ENCODE data around the gene ICOS. TPM values are rescaled to one million over a fixed set of nuclear protein-coding genes. Genes with fewer than 3 reads are reported as not detected.

ICOS gene
- total and polyA plus RNA-seq, 2 donors (not counting 1 experiment from before 2014, with no cell fraction given): not detected

- no peaks in the 10 kb centered on the region for H3K36me3 ChIP-seq (ENCODE audit: control insufficient read depth, insufficient read depth, low read length)
- H3K4me3 ChIP-seq (replicated peaks in 1 of 4; ENCODE audit: control extremely low read depth in 1 of 4, insufficient read depth in 1 of 4, low read depth in 3 of 4, low read length in 4 of 4): no peak overlapping the region
- TF ChIP-seq EZH2 (IDR thresholded peaks at IDR 0.05; ENCODE audit: low read length, missing control alignments) (no peak), CTCF (conservative IDR thresholded peaks at IDR 0.05 in 1 of 2, IDR thresholded peaks at IDR 0.05 in 1 of 2; ENCODE audit: low read depth in 1 of 2, low read length in 2 of 2) (no peak)
- H3K27me3 ChIP-seq (ENCODE audit: control insufficient read depth, insufficient read depth, low read length): no peaks in the 10 kb centered on the region
- no peak for DNase-seq (ENCODE audit: low read depth in 2 of 2)
- H3K27ac ChIP-seq (ENCODE audit: insufficient read depth, low read length): no peak overlapping the region
- no peak overlapping the region for H2AFZ ChIP-seq (ENCODE audit: low read length)
- no peaks in the 10 kb centered on the region for H3K9me3 ChIP-seq (ENCODE audit: control insufficient read depth, insufficient read depth, low read depth, low read length)
- no peak overlapping the region for H3K4me2 ChIP-seq (ENCODE audit: extremely low read depth, insufficient read depth, low read length)
- H3K4me1 ChIP-seq (ENCODE audit: control insufficient read depth, extremely low read depth, insufficient read depth, low read length): no peaks in the 10 kb centered on the region
- no peaks in the 10 kb centered on the region for H4K20me1 ChIP-seq (ENCODE audit: control insufficient read depth, extremely low read depth, insufficient read depth, low read length)
- no peak overlapping the region for H3K9ac ChIP-seq (ENCODE audit: insufficient read depth, low read length)
- H3K79me2 ChIP-seq (ENCODE audit: control insufficient read depth, insufficient read depth, low read length): no peaks in the 10 kb centered on the region
These were observed 60.1 kb downstream of the ICOS start for GRCh38 chr2:203996692-203997091.

DNA sequence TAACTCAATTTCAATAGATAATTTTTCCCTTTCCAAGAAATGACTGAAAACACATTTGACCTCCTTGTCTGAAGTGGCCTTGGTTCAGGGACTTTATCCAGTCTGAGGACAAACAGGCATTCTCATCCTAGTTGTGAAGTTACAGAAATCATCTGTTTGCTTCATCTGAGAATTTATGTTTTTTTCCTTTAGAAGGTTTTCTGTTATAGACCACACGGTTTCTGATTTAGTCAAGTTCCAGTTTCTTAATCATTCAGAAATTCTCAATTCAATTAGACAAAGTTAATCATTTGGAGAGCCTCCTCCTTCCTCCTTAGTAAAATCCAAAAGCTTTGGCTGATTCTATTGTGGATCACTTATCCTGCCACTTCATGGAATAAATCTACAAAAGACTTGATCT, 60.9 kb downstream of the ICOS start:
- no peak overlapping the region for H2AFZ ChIP-seq (ENCODE audit: low read length)
- TF ChIP-seq CTCF (conservative IDR thresholded peaks at IDR 0.05 in 1 of 2, IDR thresholded peaks at IDR 0.05 in 1 of 2; ENCODE audit: low read depth in 1 of 2, low read length in 2 of 2): no peak
- TF ChIP-seq EZH2 (IDR thresholded peaks at IDR 0.05; ENCODE audit: low read length, missing control alignments): no peak
- no peaks in the 10 kb centered on the region for H3K36me3 ChIP-seq (ENCODE audit: control insufficient read depth, insufficient read depth, low read length)
- no peak overlapping the region for H3K27ac ChIP-seq (ENCODE audit: insufficient read depth, low read length)
- DNase-seq (ENCODE audit: low read depth in 2 of 2): no peak
- no peaks in the 10 kb centered on the region for H4K20me1 ChIP-seq (ENCODE audit: control insufficient read depth, extremely low read depth, insufficient read depth, low read length)
- H3K4me3 ChIP-seq (replicated peaks in 1 of 4; ENCODE audit: control extremely low read depth in 1 of 4, insufficient read depth in 1 of 4, low read depth in 3 of 4, low read length in 4 of 4): no peak overlapping the region
- no peaks in the 10 kb centered on the region for H3K27me3 ChIP-seq (ENCODE audit: control insufficient read depth, insufficient read depth, low read length)
- H3K4me1 ChIP-seq (ENCODE audit: control insufficient read depth, extremely low read depth, insufficient read depth, low read length): no peaks in the 10 kb centered on the region
- no peaks in the 10 kb centered on the region for H3K9me3 ChIP-seq (ENCODE audit: control insufficient read depth, insufficient read depth, low read depth, low read length)
- no peak overlapping the region for H3K9ac ChIP-seq (ENCODE audit: insufficient read depth, low read length)
- no peaks in the 10 kb centered on the region for H3K79me2 ChIP-seq (ENCODE audit: control insufficient read depth, insufficient read depth, low read length)
- no peak overlapping the region for H3K4me2 ChIP-seq (ENCODE audit: extremely low read depth, insufficient read depth, low read length)

GRCh38 chr2:203997980-203998809, 61.6 kb downstream of the ICOS start:
- H3K79me2 ChIP-seq (ENCODE audit: control insufficient read depth, insufficient read depth, low read length): no peaks in the 10 kb centered on the region
- H4K20me1 ChIP-seq (ENCODE audit: control insufficient read depth, extremely low read depth, insufficient read depth, low read length): no peaks in the 10 kb centered on the region
- H3K4me3 ChIP-seq (replicated peaks in 1 of 4; ENCODE audit: control extremely low read depth in 1 of 4, insufficient read depth in 1 of 4, low read depth in 3 of 4, low read length in 4 of 4): no peak overlapping the region
- H3K27me3 ChIP-seq (ENCODE audit: control insufficient read depth, insufficient read depth, low read length): no peaks in the 10 kb centered on the region
- no peaks in the 10 kb centered on the region for H3K4me1 ChIP-seq (ENCODE audit: control insufficient read depth, extremely low read depth, insufficient read depth, low read length)
- H3K4me2 ChIP-seq (ENCODE audit: extremely low read depth, insufficient read depth, low read length): no peak overlapping the region
- H3K36me3 ChIP-seq (ENCODE audit: control insufficient read depth, insufficient read depth, low read length): no peaks in the 10 kb centered on the region
- no peaks in the 10 kb centered on the region for H3K9me3 ChIP-seq (ENCODE audit: control insufficient read depth, insufficient read depth, low read depth, low read length)
- H3K27ac ChIP-seq (ENCODE audit: insufficient read depth, low read length): no peak overlapping the region
- no peak overlapping the region for H3K9ac ChIP-seq (ENCODE audit: insufficient read depth, low read length)
- no peak overlapping the region for H2AFZ ChIP-seq (ENCODE audit: low read length)
- TF ChIP-seq EZH2 (IDR thresholded peaks at IDR 0.05; ENCODE audit: low read length, missing control alignments): no peak
- no peak for TF ChIP-seq CTCF (conservative IDR thresholded peaks at IDR 0.05 in 1 of 2, IDR thresholded peaks at IDR 0.05 in 1 of 2; ENCODE audit: low read depth in 1 of 2, low read length in 2 of 2)
- peak; percentile 58 to 77 for DNase-seq (ENCODE audit: low read depth in 2 of 2)

All from fibroblast of lung (primary cell).